Suprapubic skin (tissue), 4 donors: ENCODE data around the gene MTARC1.

Experiments
- CTCF ChIP-seq, 2 donors: fragments of 200-600 bp in 1 of 2; fragments of 450-650 bp in 1 of 2; sonication (generic) in 1 of 2; IDR thresholded peaks; one replicate each; pipeline ENCODE4 v1.5.1; 2016 to 2019; ENCODE audit warnings: antibody characterized with exemption in 2 of 2, mild to moderate bottlenecking in 1 of 2, moderate library complexity in 1 of 2
- EP300 ChIP-seq: sonication (generic); formaldehyde crosslinking; IDR thresholded peaks from one replicate; pipeline ENCODE4 v1.6.1; 2017; ENCODE audit warnings: antibody characterized with exemption
- POLR2A ChIP-seq, 2 donors: fragments of 450-650 bp; IDR thresholded peaks; one replicate each; pipeline ENCODE4 v1.6.1; 2017; ENCODE audit warnings: antibody characterized with exemption in 2 of 2, mild to moderate bottlenecking in 2 of 2, moderate library complexity in 2 of 2
- POLR2AphosphoS5 ChIP-seq, 3 donors: sonication (generic); formaldehyde crosslinking; IDR thresholded peaks; one replicate each; pipeline ENCODE4 v1.6.1; 2017; ENCODE audit warnings: antibody characterized with exemption in 3 of 3

DNA sequence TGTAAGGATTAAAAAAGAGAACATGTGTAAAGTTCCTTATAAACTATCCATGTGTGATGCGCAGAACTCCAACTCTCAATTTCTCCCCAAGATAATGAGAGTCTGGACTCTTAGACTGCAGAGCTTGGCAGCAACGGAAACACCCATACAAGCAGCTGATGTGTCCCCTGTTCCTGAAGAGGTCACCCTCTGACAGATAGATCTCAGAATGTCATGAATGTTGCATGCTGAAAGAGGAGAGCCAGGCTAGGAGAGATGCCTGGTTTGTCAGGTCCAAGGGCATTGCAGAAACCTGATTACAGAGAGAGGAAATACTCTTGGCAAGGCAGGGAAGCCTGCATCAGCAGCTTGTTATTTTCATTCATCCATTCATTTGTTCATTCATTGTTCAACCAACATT, 24.2 kb downstream of the MTARC1 start:
- TF ChIP-seq CTCF (IDR thresholded peaks at IDR 0.05) (no peak), EP300 (no peak), POLR2A (IDR thresholded peaks at IDR 0.05) (no peak), POLR2AphosphoS5 (IDR thresholded peaks at IDR 0.05) (no peak)
